SK-N-SH treated with all-trans-retinoic acid at 6 μM for 48 hours (cell line): ENCODE data around the gene PYGL.

Experiments
- RARB ChIP-seq: fragments of 250-450 bp; sonication (Bioruptor Pico); IDR thresholded peaks from 2 replicates; pipeline ENCODE4 v1.8.0; 2021; ENCODE audit warnings: mild to moderate bottlenecking, moderate library complexity
- ZFP3 ChIP-seq: fragments of 250-450 bp; sonication (Bioruptor Pico); IDR thresholded peaks from 2 replicates; pipeline ENCODE4 v1.5.0; 2020; ENCODE audit warnings: mild to moderate bottlenecking, moderate library complexity
- ZFP30 ChIP-seq: fragments of 450-650 bp; formaldehyde crosslinking; IDR thresholded peaks from 2 replicates; pipeline ENCODE4 v1.5.0; 2022; ENCODE audit warnings: mild to moderate bottlenecking, moderate library complexity
- ZNF565 ChIP-seq: fragments of 450-650 bp; formaldehyde crosslinking; conservative IDR thresholded peaks from 2 replicates; pipeline ENCODE4 v1.5.0; 2020; ENCODE audit warnings: low read depth, mild to moderate bottlenecking, moderate library complexity
- TF ChIP-seq, protein P1 (sequence below): fragments of 250-450 bp; sonication (Bioruptor Pico); IDR thresholded peaks from 2 replicates; pipeline ENCODE4 v1.8.0; 2020; ENCODE audit warnings: mild to moderate bottlenecking, moderate library complexity, borderline replicate concordance
- TF ChIP-seq, protein P2 (sequence below): fragments of 250-450 bp; sonication (Bioruptor Pico); IDR thresholded peaks from 2 replicates; pipeline ENCODE4 v1.5.1; 2020; ENCODE audit warnings: low read depth, mild to moderate bottlenecking, moderate library complexity
- TF ChIP-seq, protein P3 (sequence below): fragments of 250-450 bp; sonication (Bioruptor Pico); IDR thresholded peaks from 2 replicates; pipeline ENCODE4 v1.5.0; 2020; ENCODE audit warnings: mild to moderate bottlenecking, moderate library complexity

DNA sequence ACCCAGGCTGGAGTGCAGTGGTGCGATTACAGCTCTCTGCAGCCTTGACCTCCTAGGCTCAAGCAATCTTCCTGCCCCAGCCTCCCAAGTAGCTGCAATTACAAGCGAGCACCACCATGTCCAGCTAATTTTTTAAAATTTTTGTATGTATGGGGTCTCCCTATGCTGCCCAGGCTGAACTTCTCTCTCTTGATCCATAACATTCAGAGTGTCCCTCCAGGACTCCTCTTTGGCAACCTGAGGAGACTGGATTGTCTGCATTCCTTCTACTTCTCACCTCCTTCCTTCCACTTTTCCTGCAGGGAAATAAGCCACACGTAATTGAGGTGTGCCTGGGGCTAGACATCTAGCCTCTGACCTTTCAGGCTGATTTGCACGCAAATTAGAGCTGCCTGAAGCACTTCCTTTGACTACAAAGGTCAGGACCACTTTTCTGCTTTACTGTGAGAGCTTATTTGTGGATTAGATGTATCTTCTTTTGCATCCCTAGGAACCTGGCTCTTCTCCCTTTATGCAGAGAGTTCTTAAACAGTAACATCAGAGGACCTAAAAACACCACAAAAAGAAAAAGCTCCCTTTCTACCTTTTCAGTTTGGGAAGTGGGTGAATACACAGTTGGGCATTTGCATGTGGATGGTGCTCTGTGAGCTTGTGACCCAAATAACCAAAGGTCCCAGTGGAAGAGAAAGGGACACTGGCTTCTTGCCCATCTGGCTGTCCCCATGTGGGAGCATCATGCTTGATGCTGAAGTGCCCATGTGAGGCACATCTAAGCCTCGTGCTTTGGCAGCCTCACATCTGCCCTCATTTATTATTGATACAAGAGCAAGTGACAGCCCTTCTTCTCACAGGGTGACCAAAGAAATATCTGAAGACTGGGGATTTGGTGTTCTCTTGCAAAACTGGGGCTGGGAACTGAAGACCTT, 33.5 kb downstream of the PYGL start:
- TF ChIP-seq, protein P1, sequence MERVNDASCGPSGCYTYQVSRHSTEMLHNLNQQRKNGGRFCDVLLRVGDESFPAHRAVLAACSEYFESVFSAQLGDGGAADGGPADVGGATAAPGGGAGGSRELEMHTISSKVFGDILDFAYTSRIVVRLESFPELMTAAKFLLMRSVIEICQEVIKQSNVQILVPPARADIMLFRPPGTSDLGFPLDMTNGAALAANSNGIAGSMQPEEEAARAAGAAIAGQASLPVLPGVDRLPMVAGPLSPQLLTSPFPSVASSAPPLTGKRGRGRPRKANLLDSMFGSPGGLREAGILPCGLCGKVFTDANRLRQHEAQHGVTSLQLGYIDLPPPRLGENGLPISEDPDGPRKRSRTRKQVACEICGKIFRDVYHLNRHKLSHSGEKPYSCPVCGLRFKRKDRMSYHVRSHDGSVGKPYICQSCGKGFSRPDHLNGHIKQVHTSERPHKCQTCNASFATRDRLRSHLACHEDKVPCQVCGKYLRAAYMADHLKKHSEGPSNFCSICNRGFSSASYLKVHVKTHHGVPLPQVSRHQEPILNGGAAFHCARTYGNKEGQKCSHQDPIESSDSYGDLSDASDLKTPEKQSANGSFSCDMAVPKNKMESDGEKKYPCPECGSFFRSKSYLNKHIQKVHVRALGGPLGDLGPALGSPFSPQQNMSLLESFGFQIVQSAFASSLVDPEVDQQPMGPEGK, result no peak
- TF ChIP-seq RARB (no peak), ZFP30 (no peak), ZNF565 (CRISPR knock-in tag) (no peak), ZFP3 (no peak)
- TF ChIP-seq, protein P2, sequence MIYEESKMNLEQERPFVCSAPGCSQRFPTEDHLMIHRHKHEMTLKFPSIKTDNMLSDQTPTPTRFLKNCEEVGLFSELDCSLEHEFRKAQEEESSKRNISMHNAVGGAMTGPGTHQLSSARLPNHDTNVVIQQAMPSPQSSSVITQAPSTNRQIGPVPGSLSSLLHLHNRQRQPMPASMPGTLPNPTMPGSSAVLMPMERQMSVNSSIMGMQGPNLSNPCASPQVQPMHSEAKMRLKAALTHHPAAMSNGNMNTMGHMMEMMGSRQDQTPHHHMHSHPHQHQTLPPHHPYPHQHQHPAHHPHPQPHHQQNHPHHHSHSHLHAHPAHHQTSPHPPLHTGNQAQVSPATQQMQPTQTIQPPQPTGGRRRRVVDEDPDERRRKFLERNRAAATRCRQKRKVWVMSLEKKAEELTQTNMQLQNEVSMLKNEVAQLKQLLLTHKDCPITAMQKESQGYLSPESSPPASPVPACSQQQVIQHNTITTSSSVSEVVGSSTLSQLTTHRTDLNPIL (CRISPR knock-in tag), result no peak
- TF ChIP-seq, protein P3, sequence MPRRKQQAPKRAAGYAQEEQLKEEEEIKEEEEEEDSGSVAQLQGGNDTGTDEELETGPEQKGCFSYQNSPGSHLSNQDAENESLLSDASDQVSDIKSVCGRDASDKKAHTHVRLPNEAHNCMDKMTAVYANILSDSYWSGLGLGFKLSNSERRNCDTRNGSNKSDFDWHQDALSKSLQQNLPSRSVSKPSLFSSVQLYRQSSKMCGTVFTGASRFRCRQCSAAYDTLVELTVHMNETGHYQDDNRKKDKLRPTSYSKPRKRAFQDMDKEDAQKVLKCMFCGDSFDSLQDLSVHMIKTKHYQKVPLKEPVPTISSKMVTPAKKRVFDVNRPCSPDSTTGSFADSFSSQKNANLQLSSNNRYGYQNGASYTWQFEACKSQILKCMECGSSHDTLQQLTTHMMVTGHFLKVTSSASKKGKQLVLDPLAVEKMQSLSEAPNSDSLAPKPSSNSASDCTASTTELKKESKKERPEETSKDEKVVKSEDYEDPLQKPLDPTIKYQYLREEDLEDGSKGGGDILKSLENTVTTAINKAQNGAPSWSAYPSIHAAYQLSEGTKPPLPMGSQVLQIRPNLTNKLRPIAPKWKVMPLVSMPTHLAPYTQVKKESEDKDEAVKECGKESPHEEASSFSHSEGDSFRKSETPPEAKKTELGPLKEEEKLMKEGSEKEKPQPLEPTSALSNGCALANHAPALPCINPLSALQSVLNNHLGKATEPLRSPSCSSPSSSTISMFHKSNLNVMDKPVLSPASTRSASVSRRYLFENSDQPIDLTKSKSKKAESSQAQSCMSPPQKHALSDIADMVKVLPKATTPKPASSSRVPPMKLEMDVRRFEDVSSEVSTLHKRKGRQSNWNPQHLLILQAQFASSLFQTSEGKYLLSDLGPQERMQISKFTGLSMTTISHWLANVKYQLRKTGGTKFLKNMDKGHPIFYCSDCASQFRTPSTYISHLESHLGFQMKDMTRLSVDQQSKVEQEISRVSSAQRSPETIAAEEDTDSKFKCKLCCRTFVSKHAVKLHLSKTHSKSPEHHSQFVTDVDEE, result no peak
